ENCODE data around the gene DUSP9. TPM values are rescaled to one million over a fixed set of nuclear protein-coding genes. Genes with fewer than 3 reads are reported as not detected.
A peak's percentile ranks its signal among the peaks of the same experiment; 100 is the strongest.

The DUSP9 gene
- total RNA-seq, 1 donor from 2014 or later: 1.3 TPM

GRCh38 chrX:153659268-153659667, 12.3 kb downstream of the DUSP9 start:
- no peak overlapping the region for H3K4me3 Mint-ChIP-seq (ENCODE audit: unreplicated experiment)
- TF ChIP-seq, protein P1, sequence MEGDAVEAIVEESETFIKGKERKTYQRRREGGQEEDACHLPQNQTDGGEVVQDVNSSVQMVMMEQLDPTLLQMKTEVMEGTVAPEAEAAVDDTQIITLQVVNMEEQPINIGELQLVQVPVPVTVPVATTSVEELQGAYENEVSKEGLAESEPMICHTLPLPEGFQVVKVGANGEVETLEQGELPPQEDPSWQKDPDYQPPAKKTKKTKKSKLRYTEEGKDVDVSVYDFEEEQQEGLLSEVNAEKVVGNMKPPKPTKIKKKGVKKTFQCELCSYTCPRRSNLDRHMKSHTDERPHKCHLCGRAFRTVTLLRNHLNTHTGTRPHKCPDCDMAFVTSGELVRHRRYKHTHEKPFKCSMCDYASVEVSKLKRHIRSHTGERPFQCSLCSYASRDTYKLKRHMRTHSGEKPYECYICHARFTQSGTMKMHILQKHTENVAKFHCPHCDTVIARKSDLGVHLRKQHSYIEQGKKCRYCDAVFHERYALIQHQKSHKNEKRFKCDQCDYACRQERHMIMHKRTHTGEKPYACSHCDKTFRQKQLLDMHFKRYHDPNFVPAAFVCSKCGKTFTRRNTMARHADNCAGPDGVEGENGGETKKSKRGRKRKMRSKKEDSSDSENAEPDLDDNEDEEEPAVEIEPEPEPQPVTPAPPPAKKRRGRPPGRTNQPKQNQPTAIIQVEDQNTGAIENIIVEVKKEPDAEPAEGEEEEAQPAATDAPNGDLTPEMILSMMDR (IDR thresholded peaks at IDR 0.05): no peak
- H3K36me3 Mint-ChIP-seq (ENCODE audit: unreplicated experiment): peaks cover 3% of the 10 kb centered on the region
- no peak overlapping the region for H3K27ac Mint-ChIP-seq (ENCODE audit: unreplicated experiment)
- H3K9me3 Mint-ChIP-seq (ENCODE audit: unreplicated experiment): peaks cover 13% of the 10 kb centered on the region
- no peaks in the 10 kb centered on the region for H3K4me1 Mint-ChIP-seq (ENCODE audit: unreplicated experiment)
- peaks cover 31% of the 10 kb centered on the region for H3K27me3 Mint-ChIP-seq (ENCODE audit: unreplicated experiment)
- no peak for DNase-seq (ENCODE audit: extremely low spot score, unreplicated experiment)

- H3K4me1 Mint-ChIP-seq (ENCODE audit: unreplicated experiment): no peaks in the 10 kb centered on the region
- H3K27me3 Mint-ChIP-seq (ENCODE audit: unreplicated experiment): peaks cover 45% of the 10 kb centered on the region
- H3K4me3 Mint-ChIP-seq (ENCODE audit: unreplicated experiment): no peak overlapping the region
- H3K9me3 Mint-ChIP-seq (ENCODE audit: unreplicated experiment): peaks cover 19% of the 10 kb centered on the region
- TF ChIP-seq, protein P1 (IDR thresholded peaks at IDR 0.05): peak; percentile 50
- DNase-seq (ENCODE audit: extremely low spot score, unreplicated experiment): no peak
- H3K27ac Mint-ChIP-seq (ENCODE audit: unreplicated experiment): no peak overlapping the region
- peaks cover 5% of the 10 kb centered on the region for H3K36me3 Mint-ChIP-seq (ENCODE audit: unreplicated experiment)
Measured at GRCh38 chrX:153662266-153662665, 15.3 kb downstream of the DUSP9 start.

DNA sequence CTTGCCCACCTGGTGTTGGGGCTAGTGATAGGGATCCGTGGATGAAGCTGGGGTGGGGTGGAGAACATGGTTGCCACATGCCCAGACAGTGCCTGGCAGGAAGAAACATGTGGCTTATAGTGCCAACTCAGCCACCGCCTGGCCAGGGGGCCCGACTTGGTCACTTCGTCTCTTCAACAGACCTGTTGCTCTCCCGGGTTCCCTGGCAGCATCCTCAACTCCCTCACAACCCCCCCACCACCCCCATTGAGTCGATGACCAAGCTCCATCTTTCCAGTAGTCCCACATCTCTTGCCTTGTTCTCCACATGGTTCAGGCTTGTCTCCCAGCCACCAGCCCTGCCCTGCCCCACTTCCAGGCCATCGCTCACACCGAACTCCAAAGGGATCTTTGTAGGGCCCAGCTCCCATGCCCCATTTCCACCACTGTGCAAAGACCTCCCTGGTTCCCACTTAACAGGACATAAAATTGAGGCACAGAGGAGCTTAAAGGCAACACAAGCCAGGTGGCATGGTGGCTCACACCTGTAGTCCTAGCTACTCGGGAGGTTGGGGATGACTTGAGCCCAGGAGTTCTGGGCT, 18.8 kb downstream of the DUSP9 start:
- H3K27me3 Mint-ChIP-seq (ENCODE audit: unreplicated experiment): peaks cover 35% of the 10 kb centered on the region
- H3K9me3 Mint-ChIP-seq (ENCODE audit: unreplicated experiment): peaks cover 10% of the 10 kb centered on the region
- H3K4me1 Mint-ChIP-seq (ENCODE audit: unreplicated experiment): peaks cover 6% of the 10 kb centered on the region
- TF ChIP-seq, protein P1 (IDR thresholded peaks at IDR 0.05): no peak
- DNase-seq (ENCODE audit: extremely low spot score, unreplicated experiment): no peak
- H3K27ac Mint-ChIP-seq (ENCODE audit: unreplicated experiment): no peak overlapping the region
- no peak overlapping the region for H3K4me3 Mint-ChIP-seq (ENCODE audit: unreplicated experiment)
- H3K36me3 Mint-ChIP-seq (ENCODE audit: unreplicated experiment): peaks cover 2% of the 10 kb centered on the region

GRCh38 chrX:153667281-153667955, 20.4 kb downstream of the DUSP9 start:
- Mint-ChIP-seq H3K36me3 (ENCODE audit: unreplicated experiment) (peaks cover 2% of the 10 kb centered on the region), H3K4me1 (ENCODE audit: unreplicated experiment) (peaks cover 6% of the 10 kb centered on the region), H3K27me3 (ENCODE audit: unreplicated experiment) (peaks cover 20% of the 10 kb centered on the region), H3K9me3 (ENCODE audit: unreplicated experiment) (peaks cover 10% of the 10 kb centered on the region), H3K27ac (ENCODE audit: unreplicated experiment) (no peak overlapping the region), H3K4me3 (ENCODE audit: unreplicated experiment) (no peak overlapping the region)
- TF ChIP-seq, protein P1 (IDR thresholded peaks at IDR 0.05): no peak
- no peak for DNase-seq (ENCODE audit: extremely low spot score, unreplicated experiment)

GRCh38 chrX:153667956-153668396, 21.0 kb downstream of the DUSP9 start:
- no peak overlapping the region for H3K4me3 Mint-ChIP-seq (ENCODE audit: unreplicated experiment)
- peaks cover 10% of the 10 kb centered on the region for H3K9me3 Mint-ChIP-seq (ENCODE audit: unreplicated experiment)

More at GRCh38 chrX:153667956-153668396, 21.0 kb downstream of the DUSP9 start:
- Mint-ChIP-seq H3K27ac (ENCODE audit: unreplicated experiment) (no peak overlapping the region), H3K4me1 (ENCODE audit: unreplicated experiment) (peaks cover 6% of the 10 kb centered on the region), H3K27me3 (ENCODE audit: unreplicated experiment) (peaks cover 17% of the 10 kb centered on the region), H3K36me3 (ENCODE audit: unreplicated experiment) (peaks cover 2% of the 10 kb centered on the region)
- TF ChIP-seq, protein P1 (IDR thresholded peaks at IDR 0.05): peak; percentile 76
- DNase-seq (ENCODE audit: extremely low spot score, unreplicated experiment): peak; percentile 92
